Loucy (cell line): ENCODE results near the gene RBSN.

Experiments
- H2AFZ ChIP-seq: fragments of 200-600 bp; sonication (generic); 2 replicates; pipeline ENCODE4 v1.6.0; 2016; ENCODE audit warnings: antibody characterized with exemption, mild to moderate bottlenecking, low read length, moderate library complexity
- H3F3A ChIP-seq: fragments of 200-600 bp; 2 replicates; pipeline ENCODE4 v1.6.0; 2016; ENCODE audit warnings: antibody characterized with exemption, low read depth, mild to moderate bottlenecking
- H3K27me3 ChIP-seq: fragments of 200-600 bp; sonication (generic); 2 replicates; pipeline ENCODE4 v1.6.1; 2014; ENCODE audit warnings: low read length, mild to moderate bottlenecking; ENCODE audit not compliant: insufficient read depth, poor library complexity, severe bottlenecking
- H3K36me3 ChIP-seq: fragments of 200-600 bp; sonication (generic); 2 replicates; pipeline ENCODE4 v1.6.1; 2016; ENCODE audit warnings: low read length; ENCODE audit not compliant: insufficient read depth
- H3K4me1 ChIP-seq: fragments of 200-600 bp; sonication (generic); 2 replicates; pipeline ENCODE4 v1.5.1; 2014; ENCODE audit warnings: low read length, mild to moderate bottlenecking; ENCODE audit not compliant: insufficient read depth, poor library complexity, severe bottlenecking
- H3K4me2 ChIP-seq: fragments of 200-600 bp; sonication (generic); 2 replicates; pipeline ENCODE4 v1.6.0; 2014; ENCODE audit warnings: antibody characterized with exemption, low read length, low read depth, mild to moderate bottlenecking; ENCODE audit not compliant: poor library complexity, severe bottlenecking
- H3K4me3 ChIP-seq: fragments of 200-600 bp; sonication (generic); 2 replicates; pipeline ENCODE4 v1.5.1; 2014; ENCODE audit warnings: low read length, mild to moderate bottlenecking, mixed read lengths; ENCODE audit not compliant: poor library complexity, severe bottlenecking
- H3K79me2 ChIP-seq: fragments of 200-600 bp; sonication (generic); 2 replicates; pipeline ENCODE4 v1.6.1; 2014; ENCODE audit warnings: low read length; ENCODE audit not compliant: insufficient read depth
- H3K9ac ChIP-seq: fragments of 200-600 bp; sonication (generic); 2 replicates; pipeline ENCODE4 v1.6.0; 2014; ENCODE audit warnings: mild to moderate bottlenecking, low read depth, low read length, moderate library complexity; ENCODE audit not compliant: poor library complexity, severe bottlenecking
- H3K9me2 ChIP-seq: fragments of 200-600 bp; sonication (generic); replicated peaks from 2 replicates; pipeline ENCODE4 v1.6.1; 2016; ENCODE audit warnings: low read depth, low read length, mixed read lengths
- H3K9me3 ChIP-seq: fragments of 200-600 bp; sonication (generic); 2 replicates; pipeline ENCODE4 v1.6.1; 2014; ENCODE audit warnings: mild to moderate bottlenecking, antibody characterized with exemption, low read length, low read depth; ENCODE audit not compliant: insufficient read depth
- H4K20me1 ChIP-seq: fragments of 200-600 bp; sonication (generic); 2 replicates; pipeline ENCODE4 v1.6.0; 2014; ENCODE audit warnings: antibody characterized with exemption, low read length, mild to moderate bottlenecking; ENCODE audit not compliant: insufficient read depth, poor library complexity, severe bottlenecking
- EZH2phosphoT487 ChIP-seq: fragments of 200-600 bp; IDR thresholded peaks from 2 replicates; pipeline ENCODE4 v1.6.1; 2018; ENCODE audit warnings: antibody characterized with exemption, mild to moderate bottlenecking, moderate library complexity, borderline replicate concordance
- TF ChIP-seq, protein P1 (sequence below): fragments of 200-600 bp; sonication (generic); conservative IDR thresholded peaks from 2 replicates; pipeline ENCODE4 v1.5.1; 2014; ENCODE audit warnings: mild to moderate bottlenecking, antibody characterized with exemption, low read length

RBSN gene

DNA sequence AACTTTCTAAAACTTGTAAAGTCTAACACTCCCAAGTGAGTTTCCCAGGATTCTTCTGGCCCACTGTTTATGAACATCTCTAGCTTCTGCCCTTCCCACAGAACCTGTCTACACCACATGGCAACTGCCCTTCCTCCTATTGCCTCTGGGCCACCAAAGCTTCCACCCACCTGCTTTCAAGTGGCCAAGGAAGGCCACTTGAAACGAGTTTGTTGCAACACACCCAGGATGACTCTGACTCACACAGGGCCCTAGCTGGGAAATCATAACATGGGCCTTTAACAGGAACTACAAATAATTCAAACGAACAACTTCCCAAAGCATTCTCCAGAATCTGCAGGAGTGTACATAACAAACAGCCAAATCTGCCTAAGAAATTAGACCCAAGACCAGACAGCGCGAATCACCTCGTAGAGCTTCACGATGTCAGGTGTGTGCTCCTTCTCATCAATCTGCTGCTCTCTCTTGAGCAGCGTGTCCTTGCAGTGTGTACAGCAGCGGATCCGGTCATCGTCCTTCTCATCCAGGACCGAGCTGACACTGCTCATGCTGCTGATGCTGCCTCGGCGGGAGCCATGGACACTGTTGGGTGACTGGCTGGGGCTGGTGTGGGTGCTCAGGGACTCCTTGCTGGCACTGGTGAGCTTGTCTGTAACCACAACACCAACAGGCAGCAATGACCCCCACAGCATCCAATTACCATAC lies 16.8 kb downstream of the RBSN start:
- H4K20me1 ChIP-seq = no peaks in the 10 kb centered on the region
- no peak overlapping the region for H2AFZ ChIP-seq
- H3K4me3 ChIP-seq = no peak overlapping the region
- H3K4me2 ChIP-seq = no peak overlapping the region
- no peak overlapping the region for H3K9ac ChIP-seq
- peaks cover 68% of the 10 kb centered on the region; the same call in 1 of the 2 replicates for H3K36me3 ChIP-seq
- H3F3A ChIP-seq = no peaks in the 10 kb centered on the region
- H3K9me2 ChIP-seq = no peaks in the 10 kb centered on the region
- H3K27me3 ChIP-seq = no peaks in the 10 kb centered on the region
- H3K9me3 ChIP-seq = no peaks in the 10 kb centered on the region
- H3K79me2 ChIP-seq = no peaks in the 10 kb centered on the region
- H3K4me1 ChIP-seq = no peaks in the 10 kb centered on the region
- TF ChIP-seq, protein P1, sequence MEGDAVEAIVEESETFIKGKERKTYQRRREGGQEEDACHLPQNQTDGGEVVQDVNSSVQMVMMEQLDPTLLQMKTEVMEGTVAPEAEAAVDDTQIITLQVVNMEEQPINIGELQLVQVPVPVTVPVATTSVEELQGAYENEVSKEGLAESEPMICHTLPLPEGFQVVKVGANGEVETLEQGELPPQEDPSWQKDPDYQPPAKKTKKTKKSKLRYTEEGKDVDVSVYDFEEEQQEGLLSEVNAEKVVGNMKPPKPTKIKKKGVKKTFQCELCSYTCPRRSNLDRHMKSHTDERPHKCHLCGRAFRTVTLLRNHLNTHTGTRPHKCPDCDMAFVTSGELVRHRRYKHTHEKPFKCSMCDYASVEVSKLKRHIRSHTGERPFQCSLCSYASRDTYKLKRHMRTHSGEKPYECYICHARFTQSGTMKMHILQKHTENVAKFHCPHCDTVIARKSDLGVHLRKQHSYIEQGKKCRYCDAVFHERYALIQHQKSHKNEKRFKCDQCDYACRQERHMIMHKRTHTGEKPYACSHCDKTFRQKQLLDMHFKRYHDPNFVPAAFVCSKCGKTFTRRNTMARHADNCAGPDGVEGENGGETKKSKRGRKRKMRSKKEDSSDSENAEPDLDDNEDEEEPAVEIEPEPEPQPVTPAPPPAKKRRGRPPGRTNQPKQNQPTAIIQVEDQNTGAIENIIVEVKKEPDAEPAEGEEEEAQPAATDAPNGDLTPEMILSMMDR = no peak
- TF ChIP-seq EZH2phosphoT487 = no peak

DNA sequence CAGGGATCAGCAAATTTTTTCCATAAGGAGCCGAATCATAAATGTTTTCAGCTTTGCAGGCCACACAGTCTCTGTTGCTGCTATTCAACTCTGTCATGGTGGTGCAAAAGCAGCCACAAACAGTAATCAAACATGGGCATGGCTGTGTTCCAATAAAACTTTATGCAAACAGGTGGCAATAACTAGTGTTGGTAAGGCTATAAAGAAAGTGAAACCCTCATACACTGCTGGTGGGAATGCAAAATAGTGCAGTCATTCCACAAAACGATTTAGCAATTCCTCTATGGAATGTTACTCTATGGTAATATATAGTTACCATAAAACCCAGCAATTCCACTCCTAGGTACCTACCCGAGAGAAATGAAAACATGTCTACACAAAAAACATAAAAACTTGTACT lies 19.9 kb downstream of the RBSN start:
- H3K9me3 ChIP-seq = no peaks in the 10 kb centered on the region
- H3K36me3 ChIP-seq = peaks cover 79% of the 10 kb centered on the region
- TF ChIP-seq, protein P1 = no peak
- no peak for TF ChIP-seq EZH2phosphoT487

DNA sequence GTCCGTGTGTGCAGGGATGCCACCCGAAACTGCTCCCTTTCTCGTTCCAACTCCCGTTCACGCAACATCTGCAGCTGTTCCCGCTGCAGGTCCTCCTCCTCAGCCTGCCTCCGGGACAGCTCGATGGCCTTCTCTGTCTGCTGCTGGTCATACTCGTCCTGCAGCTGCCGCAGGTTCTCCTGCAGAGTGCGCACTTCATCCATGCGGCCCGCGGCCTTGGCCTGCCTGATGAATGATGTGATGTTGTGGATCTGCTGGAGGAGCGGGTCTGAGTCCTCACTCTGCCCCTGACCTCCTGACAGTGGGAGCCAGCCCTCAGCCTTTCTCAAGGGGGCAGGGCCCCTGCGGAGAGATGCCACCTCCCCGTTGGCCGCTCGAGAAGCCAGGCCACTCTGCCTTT lies 24.4 kb downstream of the RBSN start:
- Histone ChIP-seq H3K36me3 (peaks cover 63% of the 10 kb centered on the region), H3K9ac (no peak overlapping the region), H3K27me3 (no peaks in the 10 kb centered on the region), H3F3A (no peaks in the 10 kb centered on the region), H3K79me2 (no peaks in the 10 kb centered on the region), H3K4me3 (no peak overlapping the region), H3K4me2 (no peak overlapping the region), H4K20me1 (no peaks in the 10 kb centered on the region), H3K9me2 (no peaks in the 10 kb centered on the region), H3K4me1 (no peaks in the 10 kb centered on the region), H3K9me3 (no peaks in the 10 kb centered on the region), H2AFZ (no peak overlapping the region)
- TF ChIP-seq EZH2phosphoT487 = no peak
- TF ChIP-seq, protein P1 = no peak

More for the DNA sequence above, 19.9 kb downstream of the RBSN start:
- Histone ChIP-seq H3K4me1 (no peaks in the 10 kb centered on the region), H3K4me2 (no peak overlapping the region), H2AFZ (no peak overlapping the region), H3K79me2 (no peaks in the 10 kb centered on the region), H3K4me3 (no peak overlapping the region), H3K9me2 (no peaks in the 10 kb centered on the region), H3K9ac (no peak overlapping the region), H4K20me1 (no peaks in the 10 kb centered on the region), H3F3A (no peaks in the 10 kb centered on the region), H3K27me3 (no peaks in the 10 kb centered on the region)
